HG03460 (cell line): ENCODE data around the gene TBC1D23.
"Not testable (repeated sequence)": the region's sequence is repeated elsewhere in the genome, so short reads cannot be mapped to it uniquely, and the experiment has no call there.

ENCODE experiments used
- ATAC-seq: cut with Tn5 transposase; IDR thresholded peaks from one replicate; pipeline ENCODE4 v1.9.1; 2021; ENCODE audit not compliant: unreplicated experiment

The TBC1D23 gene

GRCh38 chr3:100260685-100261484 lies at the start of gene TBC1D23:
TSS of gene TBC1D23 (plus strand) at chr3:100260992. CDS start at chr3:100261019, 27 bp downstream.
- peak; percentile 100 for ATAC-seq

GRCh38 chr3:100213891-100214573 lies 46.8 kb upstream of the TBC1D23 start:
- no peak for ATAC-seq

- ATAC-seq: no peak
These were observed 46.2 kb upstream of the TBC1D23 start for GRCh38 chr3:100214574-100214964.

- ATAC-seq: no peak
These were observed 44.1 kb upstream of the TBC1D23 start for GRCh38 chr3:100216713-100217112.

GRCh38 chr3:100221159-100221558 lies 39.6 kb upstream of the TBC1D23 start:
- ATAC-seq: no peak

- ATAC-seq: no peak
These were observed 35.6 kb upstream of the TBC1D23 start for GRCh38 chr3:100225193-100225592.

GRCh38 chr3:100225883-100226282 lies 34.9 kb upstream of the TBC1D23 start:
- no peak for ATAC-seq

- no peak for ATAC-seq
These were observed 33.9 kb upstream of the TBC1D23 start for GRCh38 chr3:100226712-100227429.

- no peak for ATAC-seq
These were observed 33.3 kb upstream of the TBC1D23 start for GRCh38 chr3:100227511-100227921.

GRCh38 chr3:100228247-100228646 lies 32.5 kb upstream of the TBC1D23 start:
- ATAC-seq: no peak

- ATAC-seq: not testable (repeated sequence)
These were observed 31.6 kb upstream of the TBC1D23 start for GRCh38 chr3:100229188-100229587.

- no peak for ATAC-seq
These were observed 30.1 kb upstream of the TBC1D23 start for GRCh38 chr3:100230710-100231109.

- ATAC-seq: no peak
These were observed 29.1 kb upstream of the TBC1D23 start for GRCh38 chr3:100231668-100232067.

- ATAC-seq: no peak
These were observed 26.4 kb upstream of the TBC1D23 start for GRCh38 chr3:100234364-100234763.

- no peak for ATAC-seq
These were observed 22.2 kb upstream of the TBC1D23 start for GRCh38 chr3:100238599-100238998.

GRCh38 chr3:100242471-100242870 lies 18.3 kb upstream of the TBC1D23 start:
- not testable (repeated sequence) for ATAC-seq

- ATAC-seq: no peak
These were observed 16.5 kb upstream of the TBC1D23 start for GRCh38 chr3:100244264-100244663.

GRCh38 chr3:100245136-100245535 lies 15.7 kb upstream of the TBC1D23 start:
- no peak for ATAC-seq

GRCh38 chr3:100245927-100246326 lies 14.9 kb upstream of the TBC1D23 start:
- ATAC-seq: no peak

- ATAC-seq: no peak
These were observed 13.8 kb upstream of the TBC1D23 start for GRCh38 chr3:100246999-100247398.

GRCh38 chr3:100252001-100252400 lies 8.8 kb upstream of the TBC1D23 start:
- ATAC-seq: no peak
